Neural progenitor cell (in vitro differentiated cells): Measurements from ENCODE around the gene PRDM2.

Source experiments
- EZH2 ChIP-seq: fragments of 200-600 bp; sonication (generic); IDR thresholded peaks from 2 replicates; pipeline ENCODE4 v1.6.1; 2017; ENCODE audit warnings: antibody characterized with exemption, mild to moderate bottlenecking, moderate library complexity
- EZH2phosphoT487 ChIP-seq: fragments of 200-600 bp; sonication (generic); IDR thresholded peaks from 2 replicates; pipeline ENCODE4 v1.6.1; 2017; ENCODE audit warnings: antibody characterized with exemption
- TF ChIP-seq, protein P1 (sequence below): fragments of 200-600 bp; sonication (generic); IDR thresholded peaks from 2 replicates; pipeline ENCODE4 v1.5.1; 2017; ENCODE audit warnings: antibody characterized with exemption, mild to moderate bottlenecking

GRCh38 chr1:13799502-13800283 is 99.7 kb downstream of the PRDM2 start:
- TF ChIP-seq, protein P1, sequence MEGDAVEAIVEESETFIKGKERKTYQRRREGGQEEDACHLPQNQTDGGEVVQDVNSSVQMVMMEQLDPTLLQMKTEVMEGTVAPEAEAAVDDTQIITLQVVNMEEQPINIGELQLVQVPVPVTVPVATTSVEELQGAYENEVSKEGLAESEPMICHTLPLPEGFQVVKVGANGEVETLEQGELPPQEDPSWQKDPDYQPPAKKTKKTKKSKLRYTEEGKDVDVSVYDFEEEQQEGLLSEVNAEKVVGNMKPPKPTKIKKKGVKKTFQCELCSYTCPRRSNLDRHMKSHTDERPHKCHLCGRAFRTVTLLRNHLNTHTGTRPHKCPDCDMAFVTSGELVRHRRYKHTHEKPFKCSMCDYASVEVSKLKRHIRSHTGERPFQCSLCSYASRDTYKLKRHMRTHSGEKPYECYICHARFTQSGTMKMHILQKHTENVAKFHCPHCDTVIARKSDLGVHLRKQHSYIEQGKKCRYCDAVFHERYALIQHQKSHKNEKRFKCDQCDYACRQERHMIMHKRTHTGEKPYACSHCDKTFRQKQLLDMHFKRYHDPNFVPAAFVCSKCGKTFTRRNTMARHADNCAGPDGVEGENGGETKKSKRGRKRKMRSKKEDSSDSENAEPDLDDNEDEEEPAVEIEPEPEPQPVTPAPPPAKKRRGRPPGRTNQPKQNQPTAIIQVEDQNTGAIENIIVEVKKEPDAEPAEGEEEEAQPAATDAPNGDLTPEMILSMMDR = no peak
- TF ChIP-seq EZH2phosphoT487 = no peak
- no peak for TF ChIP-seq EZH2
